ENCODE results near the gene PRMT6.
"Not testable (repeated sequence)": the region's sequence is repeated elsewhere in the genome, so short reads cannot be mapped to it uniquely, and the experiment has no call there.

Gene PRMT6

DNA sequence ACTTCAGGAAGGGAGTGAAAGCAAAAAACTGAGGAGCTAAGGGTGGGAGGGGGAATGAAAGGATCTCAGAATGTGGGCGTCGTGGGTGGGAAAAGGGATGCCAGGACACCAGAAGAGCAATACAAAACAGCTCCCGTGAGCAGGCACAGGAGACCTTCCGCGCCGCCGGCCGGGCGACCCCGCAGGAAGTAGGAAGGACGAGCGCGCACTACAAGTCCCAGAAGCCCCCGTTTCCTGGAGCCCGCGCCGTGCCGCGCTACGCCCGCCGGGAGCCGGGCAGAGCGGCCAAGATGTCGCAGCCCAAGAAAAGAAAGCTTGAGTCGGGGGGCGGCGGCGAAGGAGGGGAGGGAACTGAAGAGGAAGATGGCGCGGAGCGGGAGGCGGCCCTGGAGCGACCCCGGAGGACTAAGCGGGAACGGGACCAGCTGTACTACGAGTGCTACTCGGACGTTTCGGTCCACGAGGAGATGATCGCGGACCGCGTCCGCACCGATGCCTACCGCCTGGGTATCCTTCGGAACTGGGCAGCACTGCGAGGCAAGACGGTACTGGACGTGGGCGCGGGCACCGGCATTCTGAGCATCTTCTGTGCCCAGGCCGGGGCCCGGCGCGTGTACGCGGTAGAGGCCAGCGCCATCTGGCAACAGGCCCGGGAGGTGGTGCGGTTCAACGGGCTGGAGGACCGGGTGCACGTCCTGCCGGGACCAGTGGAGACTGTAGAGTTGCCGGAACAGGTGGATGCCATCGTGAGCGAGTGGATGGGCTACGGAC is at the start of gene PRMT6:
Gene PRMT6 (plus strand): TSS at position 249 of the 771 bp plus-strand sequence. CDS start 42 bp downstream, at position 291.
- H3K4me3 ChIP-seq (ENCODE audit: low read depth, low read length), result peak within 1 kb of the TSS; percentile 95
- TF ChIP-seq CTCF (IDR thresholded peaks at IDR 0.05; ENCODE audit: low read depth, low read length, missing control alignments), result no peak
- in situ Hi-C loops (cut with HindIII; ENCODE audit: low sequenced_read_pairs), result no loop called here
- DNase-seq (ENCODE audit: low read depth), result peak; percentile 47

- no peak for DNase-seq (ENCODE audit: low read depth)
- no peak for TF ChIP-seq CTCF (IDR thresholded peaks at IDR 0.05; ENCODE audit: low read depth, low read length, missing control alignments)
- no peak overlapping the region for H3K4me3 ChIP-seq (ENCODE audit: low read depth, low read length)
- in situ Hi-C loops (cut with HindIII; ENCODE audit: low sequenced_read_pairs), result no loop called here
Observed at GRCh38 chr1:107009281-107009680, 47.2 kb upstream of the PRMT6 start.

DNA sequence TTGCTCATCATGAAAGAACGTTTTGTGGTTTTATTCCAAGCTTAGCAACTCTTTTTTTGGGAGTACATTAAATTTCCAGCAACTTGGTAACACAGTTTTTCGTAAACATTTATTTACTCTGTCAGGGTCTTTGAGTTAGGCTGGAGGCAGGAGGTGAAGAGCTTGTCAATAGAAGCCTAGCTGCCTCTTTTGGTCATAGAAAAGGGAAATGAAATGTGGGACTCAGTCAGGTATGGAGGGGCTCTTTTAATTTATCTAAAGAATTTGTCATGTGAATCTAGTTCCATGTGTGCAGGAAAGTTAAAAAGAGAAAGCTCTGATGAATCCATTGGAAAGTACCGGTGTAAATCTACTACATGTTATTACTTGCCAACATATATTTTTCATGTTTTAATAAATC is 45.9 kb upstream of the PRMT6 start:
- TF ChIP-seq CTCF (IDR thresholded peaks at IDR 0.05; ENCODE audit: low read depth, low read length, missing control alignments), result no peak
- H3K4me3 ChIP-seq (ENCODE audit: low read depth, low read length), result no peak overlapping the region
- DNase-seq (ENCODE audit: low read depth), result no peak
- in situ Hi-C loops (cut with HindIII; ENCODE audit: low sequenced_read_pairs), result no loop called here

DNA sequence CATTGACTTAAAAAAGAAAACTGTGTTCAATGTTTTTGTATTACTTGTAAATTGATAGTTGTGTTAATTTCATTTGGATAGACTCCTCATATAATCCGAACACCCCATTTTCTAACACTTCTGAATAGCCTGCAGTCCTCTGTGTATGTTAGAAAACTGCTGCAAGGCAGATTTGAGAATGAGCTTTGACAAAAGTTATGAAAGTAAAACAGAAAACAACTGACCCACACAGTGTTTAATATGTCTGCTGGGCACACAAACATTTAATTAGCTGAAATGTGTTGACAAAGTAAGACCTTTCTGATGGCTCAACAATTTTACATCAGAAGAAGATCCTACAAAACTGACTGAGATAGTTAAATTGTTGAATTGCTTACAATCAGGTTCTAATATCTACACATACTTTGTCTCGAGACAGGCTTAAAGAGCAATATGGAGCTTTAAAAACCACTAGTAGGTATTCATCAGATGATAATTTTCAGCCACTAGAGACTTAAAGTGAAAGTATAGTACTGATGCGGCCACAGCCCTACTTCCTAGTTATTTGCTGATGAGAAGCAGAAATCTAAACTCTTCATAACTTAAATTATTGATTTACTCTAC is 40.0 kb upstream of the PRMT6 start:
- TF ChIP-seq CTCF (IDR thresholded peaks at IDR 0.05; ENCODE audit: low read depth, low read length, missing control alignments), result no peak
- DNase-seq (ENCODE audit: low read depth), result no peak
- in situ Hi-C loops (cut with HindIII; ENCODE audit: low sequenced_read_pairs), result no loop called here
- H3K4me3 ChIP-seq (ENCODE audit: low read depth, low read length), result no peak overlapping the region

GRCh38 chr1:107018445-107018844 is 38.0 kb upstream of the PRMT6 start:
- in situ Hi-C loops (cut with HindIII; ENCODE audit: low sequenced_read_pairs), result no loop called here
- H3K4me3 ChIP-seq (ENCODE audit: low read depth, low read length), result no peak overlapping the region
- no peak for TF ChIP-seq CTCF (IDR thresholded peaks at IDR 0.05; ENCODE audit: low read depth, low read length, missing control alignments)
- DNase-seq (ENCODE audit: low read depth), result no peak

GRCh38 chr1:107019166-107019565 is 37.3 kb upstream of the PRMT6 start:
- TF ChIP-seq CTCF (IDR thresholded peaks at IDR 0.05; ENCODE audit: low read depth, low read length, missing control alignments), result no peak
- no peak overlapping the region for H3K4me3 ChIP-seq (ENCODE audit: low read depth, low read length)
- in situ Hi-C loops (cut with HindIII; ENCODE audit: low sequenced_read_pairs), result no loop called here
- no peak for DNase-seq (ENCODE audit: low read depth)

GRCh38 chr1:107038874-107039273 is 17.6 kb upstream of the PRMT6 start:
- H3K4me3 ChIP-seq (ENCODE audit: low read depth, low read length); DNase-seq (ENCODE audit: low read depth); in situ Hi-C loops (cut with HindIII; ENCODE audit: low sequenced_read_pairs): not testable (repeated sequence)

DNA sequence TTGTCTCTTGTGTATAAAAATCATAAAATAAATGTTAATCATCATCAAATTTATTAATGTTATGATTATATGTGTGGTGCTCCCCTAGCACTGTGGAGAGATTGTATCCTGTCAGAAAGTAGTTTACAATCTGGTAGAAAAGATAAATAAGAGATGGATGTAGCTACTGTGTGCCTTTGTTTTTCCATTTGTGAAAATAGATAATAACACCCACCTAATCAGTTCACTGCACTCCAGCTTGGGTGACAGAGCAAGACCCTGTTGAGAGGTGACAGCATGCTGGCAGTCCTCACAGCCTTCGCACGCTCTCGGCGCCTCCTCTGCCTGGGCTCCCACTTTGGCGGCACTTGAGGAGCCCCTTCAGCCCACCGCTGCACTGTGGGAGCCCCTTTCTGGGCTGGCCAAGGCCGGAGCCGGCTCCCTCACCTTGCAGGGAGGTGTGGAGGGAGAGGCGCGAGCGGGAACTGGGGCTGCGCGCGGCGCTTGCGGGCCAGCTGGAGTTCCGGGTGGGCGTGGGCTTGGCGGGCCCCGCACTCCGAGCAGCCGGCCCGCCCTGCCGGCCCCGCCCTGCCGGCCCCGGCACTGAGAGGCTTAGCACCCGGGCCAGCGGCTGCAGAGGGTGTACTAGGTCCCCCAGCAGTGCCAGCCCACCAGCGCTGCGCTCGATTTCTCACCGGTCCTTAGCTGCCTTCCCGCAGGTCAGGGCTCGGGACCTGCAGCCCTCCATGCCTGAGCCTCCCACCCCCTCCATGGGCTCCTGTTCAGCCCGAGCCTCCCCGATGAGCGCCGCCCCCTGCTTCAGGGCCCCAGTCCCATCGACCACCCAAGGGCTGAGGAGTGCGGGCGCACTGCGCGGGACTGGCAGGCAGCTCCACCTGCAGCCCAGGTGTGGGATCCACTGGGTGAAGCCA is 11.9 kb upstream of the PRMT6 start:
- H3K4me3 ChIP-seq (ENCODE audit: low read depth, low read length); DNase-seq (ENCODE audit: low read depth); in situ Hi-C loops (cut with HindIII; ENCODE audit: low sequenced_read_pairs): not testable (repeated sequence)

Measured in astrocyte of the cerebellum (primary cell).